K562 (cell line): ENCODE data around the gene CEND1. TPM values are rescaled to one million over a fixed set of nuclear protein-coding genes. Genes with fewer than 3 reads are reported as not detected.
A peak's percentile ranks its signal among the peaks of the same experiment; 100 is the strongest.

Experiments
- ATAC-seq: fragments of 200-7000 bp; cut with Tn5 transposase; 3 replicates; pipeline ENCODE4 v1.9.1; 2020; ENCODE audit warnings: moderate library complexity
- BruUV-seq: library from RNA; stranded (reverse); fragments of 400-500 nt; replicated peaks from 2 replicates; lab custom pipeline; 2021; lab: Mats Ljungman, UMichigan
- CTCF ChIA-PET: fragments of 300-600 bp; formaldehyde crosslinking; extraction: SDS; loops from one replicate; lab custom pipeline; 2021; ENCODE audit warnings: low intra/inter-chr PET ratio; lab: Yijun Ruan, JAX
- POLR2A ChIA-PET: fragments of 300-600, 350-650 bp; sonication (Branson Sonifier 250); formaldehyde crosslinking; extraction: SDS; loops from one replicate; lab custom pipeline; 2021; ENCODE audit warnings: antibody characterized with exemption, inconsistent platforms; lab: Yijun Ruan, JAX
- DNase-seq, 4 experiments: peaks; one replicate each; pipeline versions ENCODE4 v3.0.0 to v3.0.0-alpha.2; 2011 to 2018; ENCODE audit warnings: low spot score in 3 of 4, mixed read lengths in 3 of 4; ENCODE audit errors: extremely low read depth in 1 of 4
- FAIRE-seq: peaks from 2 replicates; lab custom pipeline; 2011; peaks lifted over from hg19 to GRCh38; lab: Jason Lieb, UNC
- H2AFZ ChIP-seq: 2 replicates; pipeline ENCODE4 v1.6.0; 2011; ENCODE audit warnings: low read depth, low read length, control low read depth, inconsistent platforms
- H3K27ac ChIP-seq: fragments of 200-600 bp; 3 replicates; pipeline ENCODE4 v1.8.0; 2011; ENCODE audit warnings: low read depth, mild to moderate bottlenecking, control low read depth, inconsistent platforms, low read length, moderate library complexity, mixed read lengths; ENCODE audit errors: extremely low read depth
- H3K27me3 ChIP-seq, 2 experiments: fragments of 300-600 bp in 1 of 2; 2 replicates in 1 of 2; 3 replicates in 1 of 2; pipeline versions ENCODE4 v1.6.0 to v1.8.0; 2011; ENCODE audit warnings: inconsistent platforms in 2 of 2, low read length in 2 of 2, mild to moderate bottlenecking in 1 of 2, mixed read lengths in 1 of 2, moderate library complexity in 1 of 2; ENCODE audit not compliant: control insufficient read depth in 2 of 2, insufficient read depth in 2 of 2
- H3K36me3 ChIP-seq: fragments of 300-600 bp; 3 replicates; pipeline ENCODE4 v1.8.0; 2011; ENCODE audit warnings: mild to moderate bottlenecking, low read length, inconsistent platforms; ENCODE audit not compliant: control insufficient read depth, insufficient read depth
- H3K4me1 ChIP-seq, 2 experiments: fragments of 200-600 bp in 1 of 2; replicated peaks in 1 of 2; 2 replicates in 1 of 2; 3 replicates in 1 of 2; pipeline versions ENCODE4 v1.5.1 to v1.8.0; 2011; ENCODE audit warnings: inconsistent platforms in 2 of 2, low read length in 2 of 2, mild to moderate bottlenecking in 1 of 2, mixed read lengths in 1 of 2, moderate library complexity in 1 of 2; ENCODE audit not compliant: control insufficient read depth in 2 of 2, insufficient read depth in 2 of 2
- H3K4me2 ChIP-seq: 2 replicates; pipeline ENCODE4 v1.6.1; 2011; ENCODE audit warnings: low read length, control low read depth, inconsistent platforms, mixed read lengths; ENCODE audit not compliant: insufficient read depth
- H3K4me3 ChIP-seq: fragments of 200-600 bp; sonication (generic), shearing (Covaris generic); 2 replicates; pipeline ENCODE4 v1.5.1; 2016; ENCODE audit warnings: control low read depth, inconsistent platforms
- H3K79me2 ChIP-seq: fragments of 200-600 bp; 3 replicates; pipeline ENCODE4 v1.8.0; 2011; ENCODE audit warnings: low read length, inconsistent platforms; ENCODE audit not compliant: control insufficient read depth, insufficient read depth
- H3K9ac ChIP-seq, 2 experiments: 2 replicates each; pipeline versions ENCODE4 v1.6.0 to v1.6.1; 2011; ENCODE audit warnings: low read depth in 2 of 2, low read length in 2 of 2, control low read depth in 1 of 2, inconsistent platforms in 1 of 2, mild to moderate bottlenecking in 1 of 2, mixed read lengths in 1 of 2; ENCODE audit not compliant: insufficient read depth in 1 of 2
- H3K9me1 ChIP-seq: one replicate; pipeline ENCODE4 v1.6.0; 2011; ENCODE audit warnings: inconsistent platforms, mild to moderate bottlenecking, low read length, moderate library complexity; ENCODE audit not compliant: control insufficient read depth, insufficient read depth
- H3K9me3 ChIP-seq: replicated peaks from 2 replicates; pipeline ENCODE4 v1.5.1; 2011; ENCODE audit warnings: low read depth, low read length, inconsistent platforms; ENCODE audit not compliant: control insufficient read depth, insufficient read depth
- H4K20me1 ChIP-seq: replicated peaks from 2 replicates; pipeline ENCODE4 v1.6.1; 2011; ENCODE audit warnings: low read length, inconsistent platforms, mixed read lengths; ENCODE audit not compliant: control insufficient read depth, insufficient read depth
- ATF1 ChIP-seq, 2 experiments: fragments of 450-650 bp in 1 of 2; IDR thresholded peaks; 2 replicates each; pipeline ENCODE4 v1.6.1; 2016; ENCODE audit warnings: missing compliant biosample characterization in 1 of 2, missing genetic modification characterization in 1 of 2
- NR3C1 ChIP-seq: sonication (generic); formaldehyde crosslinking; IDR thresholded peaks from 2 replicates; pipeline ENCODE4 v1.8.1; 2022; ENCODE audit warnings: missing genetic modification reagents
- RBM25 ChIP-seq: fragments of 200-400 bp; formaldehyde crosslinking; IDR thresholded peaks from 2 replicates; pipeline ENCODE4 v1.6.1; 2018; ENCODE audit warnings: low read length, low read depth, moderate library complexity; ENCODE audit not compliant: severe bottlenecking
- WGBS: fragments of 100-300 bp; shearing (Covaris generic); methylation state at CpG from one replicate; pipeline ENCODE4 v1.1.6; 2016; ENCODE audit warnings: low coverage, mixed read lengths; ENCODE audit not compliant: insufficient coverage; ENCODE audit errors: missing lambda C conversion rate; 5-methylcytosine and 5-hydroxymethylcytosine counted together
- in situ Hi-C: fragments of 300-500 bp; cut with MboI; formaldehyde crosslinking; loops from 4 replicates; pipeline ENCODE4 v1.15.0; 2018; ENCODE audit warnings: inconsistent platforms, mixed read lengths
- intact Hi-C: fragments of 100-400 bp; cut with micrococcal nuclease; formaldehyde crosslinking; loops from 2 replicates; pipeline ENCODE4 v1.14.2; 2022
- polyA plus RNA-seq, 8 experiments: library from polyadenylated mRNA; depleted of rRNA in 4 of 8; stranded (reverse) in 5 of 8; unstranded in 3 of 8; fragments of >200 nt; fragmentation: Nextera tagmentation in 2 of 8; fragmentation: Illumina TruSeq in 1 of 8; extraction: Ambion mirVana in 2 of 8; extraction: Trizol in 1 of 8; gene quantifications; 2 replicates each; pipeline versions ENCODE4 v1.2.1 to v1.2.3, GENCODE V29; 2011 to 2014; ENCODE audit warnings: inconsistent platforms in 1 of 8, missing spikeins in 1 of 8
- total RNA-seq, 7 experiments: library from RNA; depleted of rRNA in 6 of 7; stranded (reverse); fragments of >200 nt in 6 of 7; fragmentation: Illumina TruSeq in 2 of 7; extraction: Trizol in 2 of 7; gene quantifications; 2 replicates each; pipeline versions ENCODE4 v1.2.1 to v1.2.3, GENCODE V29; 2011 to 2021; ENCODE audit warnings: low replicate concordance in 1 of 7
- TF ChIP-seq, protein P1 (sequence below), 3 experiments: fragments of 200-800 bp in 1 of 3; sonication (Bioruptor generic) in 1 of 3; sonication (generic) in 1 of 3; formaldehyde crosslinking in 1 of 3; IDR thresholded peaks; 2 replicates each; pipeline versions ENCODE4 v1.6.1 to v1.8.0; 2016 to 2022; ENCODE audit warnings: mild to moderate bottlenecking in 2 of 3, missing compliant biosample characterization in 2 of 3, missing genetic modification characterization in 2 of 3, missing genetic modification reagents in 1 of 3

The CEND1 gene
- total and polyA plus RNA-seq, 9 of the 15 experiments (the other 6 are each of a cell fraction or from before 2014, with no cell fraction given) = 0.13 to 0.18 (median 0.16) TPM; not detected in 6

DNA sequence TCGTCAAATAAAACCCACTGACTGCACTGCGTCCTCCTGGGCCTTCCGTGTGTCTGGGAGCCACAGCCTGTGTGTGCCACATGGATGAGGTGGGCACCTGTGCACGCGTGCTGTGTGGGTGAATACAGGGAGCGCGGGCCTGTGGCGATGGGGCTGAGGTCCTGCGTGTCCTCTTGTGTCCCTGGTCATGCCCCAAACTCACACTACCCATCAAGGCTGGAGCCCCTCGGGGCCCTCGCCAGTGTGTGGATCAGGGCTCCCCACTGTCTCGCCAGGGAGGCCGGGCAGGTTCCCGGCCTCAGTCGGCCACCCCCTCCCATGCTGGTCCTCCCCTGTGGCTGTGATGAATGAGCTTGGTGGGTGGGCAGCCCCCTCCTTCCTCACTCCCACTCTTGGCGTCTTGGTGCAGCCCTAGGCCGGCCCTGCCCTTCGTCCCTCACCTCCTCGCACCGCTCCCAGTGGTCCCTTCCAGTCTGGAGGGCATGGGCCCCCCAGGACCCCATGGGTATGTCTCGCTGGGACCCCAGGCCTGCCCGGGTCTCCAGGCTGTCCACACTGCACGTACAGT, 42.2 kb upstream of the CEND1 start (continued):
- 0 out of 2 replicates have a peak, but pooled peaks have one; percentile 1 for TF ChIP-seq ATF1 (CRISPR knock-in tag; IDR thresholded peaks at IDR 0.05)
- TF ChIP-seq ATF1 (tag; IDR thresholded peaks at IDR 0.05) = no peak

DNA sequence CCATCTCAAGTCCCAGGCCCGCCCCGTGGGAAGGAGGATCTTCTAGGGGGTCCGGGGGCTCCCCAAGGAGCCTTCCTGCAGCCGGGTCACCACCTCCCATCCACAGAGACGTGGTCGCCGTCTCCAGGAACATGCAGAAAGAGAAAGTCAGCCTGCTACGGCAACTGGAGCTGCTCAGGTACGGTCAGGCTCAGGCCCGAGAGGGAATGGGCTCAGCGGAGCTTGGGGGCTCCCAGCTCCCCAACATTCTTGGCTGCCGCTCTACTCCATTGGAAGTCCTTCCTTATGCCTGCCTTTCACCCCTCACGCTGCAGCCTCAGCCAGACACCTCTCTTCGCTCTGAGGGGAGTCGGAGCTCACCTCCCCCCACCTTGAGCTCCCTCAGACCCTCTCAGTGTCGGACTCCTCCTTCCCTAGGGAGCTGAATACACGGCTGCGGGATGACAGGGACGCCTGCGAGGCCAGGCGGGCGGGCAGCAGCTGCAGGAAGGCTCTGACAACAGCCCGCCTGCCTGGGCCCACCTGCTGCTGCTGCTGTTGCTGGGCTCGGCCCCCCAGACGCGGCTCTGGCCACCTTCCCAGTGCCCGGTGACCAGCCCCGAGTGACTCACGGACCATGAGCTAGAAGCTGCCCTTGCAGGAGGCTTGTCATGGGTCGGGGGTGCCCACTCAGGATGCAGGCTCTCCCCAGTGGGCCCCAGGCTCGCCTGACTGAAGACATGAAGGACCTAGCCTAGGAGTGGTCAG, 41.4 kb upstream of the CEND1 start:
- Histone ChIP-seq H4K20me1 (peaks cover 7% of the 10 kb centered on the region), H3K79me2 (peaks cover 41% of the 10 kb centered on the region), H3K9ac (peak overlapping the region in 1 of 2 experiments; percentile 96; a peak in 2 of 4 replicates), H2AFZ (no peak overlapping the region), H3K27me3 (no peaks in the 10 kb centered on the region), H3K4me1 (peaks cover 24 to 91% of the 10 kb centered on the region in 2 experiments), H3K36me3 (peaks cover 20% of the 10 kb centered on the region; the same call in 1 of the 3 replicates), H3K4me3 (no peak overlapping the region), H3K9me1 (peaks cover 5% of the 10 kb centered on the region), H3K4me2 (no peak overlapping the region), H3K27ac (no peak overlapping the region), H3K9me3 (no peaks in the 10 kb centered on the region)
- ChIA-PET POLR2A (interaction anchor here (0.6 to 2.3 kb wide), 9 partner anchors 8 to 197 kb away, joined by 3 to 11 read pairs (median 4); partner anchors contain the start of gene PNPLA2), CTCF (no interaction called here)
- ATAC-seq (no peak), FAIRE-seq (no peak), DNase-seq (no peak)
- TF ChIP-seq NR3C1 (CRISPR knock-in tag) (no peak), RBM25 (no peak)
- TF ChIP-seq, protein P1, sequence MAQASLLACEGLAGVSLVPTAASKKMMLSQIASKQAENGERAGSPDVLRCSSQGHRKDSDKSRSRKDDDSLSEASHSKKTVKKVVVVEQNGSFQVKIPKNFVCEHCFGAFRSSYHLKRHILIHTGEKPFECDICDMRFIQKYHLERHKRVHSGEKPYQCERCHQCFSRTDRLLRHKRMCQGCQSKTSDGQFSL (CRISPR knock-in tag; IDR thresholded peaks at IDR 0.05) = 0 out of 2 replicates have a peak, but pooled peaks have one; percentile 20
- TF ChIP-seq, protein P1 (tag; IDR thresholded peaks at IDR 0.05) = no peak
- 84% methylated on average over 17 of the region's 31 CpGs for WGBS
- in situ Hi-C loops (no loop called here), intact Hi-C loops (no loop called here)
- no TSS peak for BruUV-seq
